GM18951 (cell line): ENCODE data around the gene USP10.
"Not testable (repeated sequence)": the region's sequence is repeated elsewhere in the genome, so short reads cannot be mapped to it uniquely, and the experiment has no call there.

Experiments used
- POLR2A ChIP-seq: IDR thresholded peaks from 4 replicates; pipeline ENCODE4 v1.6.1; 2011; ENCODE audit warnings: mild to moderate bottlenecking; ENCODE audit not compliant: insufficient read length, insufficient read depth; ENCODE audit errors: extremely low read depth
- in situ Hi-C: fragments of 300-500 bp; cut with MboI; formaldehyde crosslinking; loops from one replicate; pipeline ENCODE4 v1.12.0; 2022; ENCODE audit warnings: low sequenced_read_pairs, mixed read lengths, inconsistent platforms; ENCODE audit not compliant: unreplicated experiment

USP10 gene

DNA sequence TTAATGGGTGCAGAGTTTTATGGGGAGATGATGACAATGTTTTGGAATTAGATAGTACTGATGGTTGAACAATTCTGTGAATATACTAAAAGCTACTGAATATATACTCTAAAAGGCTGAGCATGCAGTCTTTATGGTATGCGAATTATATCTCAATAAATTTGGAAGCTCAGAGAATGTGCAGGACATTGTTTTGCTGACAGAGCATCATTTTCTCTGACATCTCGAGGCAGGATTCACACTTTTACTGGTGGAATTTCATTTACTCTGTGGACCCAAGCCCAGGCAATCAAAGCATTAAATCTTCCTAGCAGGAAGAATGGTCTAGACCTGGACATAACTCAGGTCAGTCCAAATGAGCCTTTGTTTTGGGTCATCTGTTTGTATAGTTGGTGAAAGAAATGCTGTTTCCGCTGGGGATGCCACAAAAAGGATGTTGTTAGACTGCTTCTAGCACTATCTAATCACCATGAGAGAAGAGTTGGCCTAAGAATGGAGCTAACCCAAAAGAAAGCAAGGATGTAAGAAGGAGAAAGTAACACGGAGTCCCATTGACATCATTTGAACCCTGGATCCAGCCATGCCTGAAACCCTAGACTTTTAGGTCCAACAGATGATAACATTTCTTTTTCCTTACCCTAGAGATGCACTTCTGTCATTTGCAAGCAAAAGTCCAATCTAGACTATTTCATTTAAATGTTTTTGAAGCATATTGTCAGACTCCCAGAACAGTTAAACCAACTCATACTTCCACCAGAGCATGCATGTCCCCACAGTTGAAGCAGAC, 18.8 kb upstream of the USP10 start:
- in situ Hi-C loops, result no loop called here
- no peak for TF ChIP-seq POLR2A

- TF ChIP-seq POLR2A, result no peak
- in situ Hi-C loops, result no loop called here
Measured at GRCh38 chr16:84683691-84684591, 15.9 kb upstream of the USP10 start.

DNA sequence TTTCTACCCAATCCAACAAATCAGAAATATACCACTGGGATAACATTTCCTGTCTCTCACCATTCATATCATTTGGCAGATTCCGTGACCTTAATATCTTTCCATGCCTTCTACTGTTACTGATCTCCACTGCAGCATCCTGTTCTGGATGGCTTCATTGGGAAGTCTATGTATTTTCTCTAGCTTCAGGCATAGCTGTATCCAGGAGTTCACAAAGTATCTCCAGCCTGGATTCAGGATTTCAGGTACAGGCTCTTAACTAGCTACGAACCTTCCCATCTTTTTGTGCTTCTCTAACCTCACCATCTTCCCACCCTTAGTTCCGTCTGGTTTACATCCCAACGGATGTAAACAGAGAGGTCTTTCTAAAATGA, 15.2 kb upstream of the USP10 start:
- in situ Hi-C loops, result no loop called here

GRCh38 chr16:84685210-84685609, 14.6 kb upstream of the USP10 start:
- in situ Hi-C loops, result no loop called here

More for the DNA sequence above, 15.2 kb upstream of the USP10 start:
- no peak for TF ChIP-seq POLR2A

DNA sequence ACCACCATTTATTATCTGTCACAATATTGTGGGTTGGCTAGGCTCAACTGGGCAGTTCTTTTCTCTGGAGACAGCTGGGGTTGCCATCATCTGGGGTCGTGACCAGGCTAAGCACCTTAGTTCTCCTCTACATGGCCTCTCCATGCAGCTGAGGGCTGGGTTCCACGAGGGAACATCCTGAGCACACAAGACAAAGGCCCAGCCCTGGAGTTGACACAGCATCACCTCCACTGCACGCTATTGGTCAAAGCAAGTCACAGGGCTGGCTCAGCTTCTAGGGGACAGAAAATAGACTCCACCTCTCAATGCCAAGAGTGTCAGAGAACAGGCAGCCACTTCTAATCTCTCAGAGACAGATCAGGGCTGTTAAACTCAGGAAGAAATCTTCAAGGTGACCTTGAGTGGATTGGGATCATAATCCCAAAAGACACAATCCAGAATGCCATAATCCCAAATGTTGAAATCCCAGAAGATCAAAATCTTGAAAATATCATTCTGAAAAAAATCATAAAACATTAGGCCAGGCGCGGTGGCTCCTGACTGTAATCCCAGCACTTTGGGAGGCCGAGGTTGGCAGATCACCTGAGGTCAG, 13.0 kb upstream of the USP10 start:
- in situ Hi-C loops, result no loop called here
- TF ChIP-seq POLR2A, result no peak

More at GRCh38 chr16:84685210-84685609, 14.6 kb upstream of the USP10 start:
- TF ChIP-seq POLR2A, result no peak

DNA sequence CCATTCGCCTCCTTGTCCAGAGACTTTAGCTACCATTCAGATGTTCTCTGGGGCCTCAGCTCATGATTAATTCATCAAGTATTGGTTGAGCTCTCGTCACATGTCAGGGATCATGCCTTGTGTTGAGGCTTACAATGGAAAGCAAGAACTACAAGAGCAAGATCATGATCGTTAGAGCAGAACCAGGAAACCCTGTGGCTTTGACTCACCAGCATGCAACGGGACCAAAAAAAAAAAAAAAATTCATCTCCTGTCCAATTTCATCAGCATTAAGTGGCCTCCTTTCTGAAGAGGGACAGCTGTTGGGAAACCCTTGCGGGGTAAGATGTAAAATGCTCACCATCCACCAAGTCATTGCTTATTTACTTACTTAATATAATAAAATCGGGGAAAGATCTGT, 12.1 kb upstream of the USP10 start:
- in situ Hi-C loops, result no loop called here
- no peak for TF ChIP-seq POLR2A

- in situ Hi-C loops, result not testable (repeated sequence)
Measured at GRCh38 chr16:84688163-84688562, 11.6 kb upstream of the USP10 start.

DNA sequence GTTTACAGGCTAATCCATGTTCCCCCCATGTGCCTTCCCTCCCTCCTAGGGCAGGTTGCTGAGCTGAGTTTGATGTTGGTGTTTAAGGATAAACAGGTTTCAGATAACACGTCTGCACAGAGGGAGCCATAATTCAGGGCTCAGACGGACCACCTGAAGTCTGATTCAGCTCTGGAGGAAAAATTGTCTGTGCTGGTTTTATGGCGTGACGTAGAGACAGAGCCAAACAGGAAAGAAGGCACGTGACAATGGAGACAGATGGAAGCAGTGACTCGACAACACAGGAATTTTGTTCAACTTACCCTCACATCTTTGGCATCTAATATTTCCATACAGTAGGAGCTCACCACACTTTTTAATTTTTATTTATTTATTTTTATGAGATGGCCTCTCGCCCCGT, 10.7 kb upstream of the USP10 start:
- in situ Hi-C loops, result no loop called here
- no peak for TF ChIP-seq POLR2A

DNA sequence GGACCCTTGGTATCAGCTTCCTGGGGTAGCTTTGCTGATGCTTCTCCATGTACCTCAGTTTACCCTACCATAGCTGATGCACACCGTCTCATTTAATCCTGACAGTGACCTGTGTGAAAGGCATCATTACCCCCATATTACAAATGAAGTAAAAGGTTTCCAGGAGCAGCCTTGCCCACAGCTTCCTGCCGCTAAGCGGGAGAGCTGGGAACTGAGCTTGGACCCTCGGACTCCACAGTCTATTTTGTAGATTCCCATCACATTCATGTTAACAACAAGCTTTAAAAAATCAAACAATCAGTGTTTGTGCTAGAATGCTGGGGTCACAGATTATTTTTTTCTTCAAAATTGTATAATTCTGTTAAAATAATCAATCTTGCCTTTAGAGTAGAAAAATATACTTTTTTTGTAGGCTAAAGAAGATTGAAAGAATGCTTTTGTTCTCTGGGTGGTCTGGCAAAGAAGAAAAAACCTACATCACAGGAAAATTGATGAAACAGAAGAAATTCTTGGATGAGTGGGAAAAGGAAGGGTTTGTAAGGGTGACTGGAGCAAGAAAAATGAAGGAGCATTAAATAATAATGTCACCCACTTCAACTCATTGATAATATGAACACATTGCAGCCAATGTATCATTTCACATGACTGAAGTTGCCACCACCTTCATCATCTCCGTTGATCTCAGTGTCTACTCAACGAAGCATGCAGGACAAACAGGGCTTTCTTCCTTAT, 9.5 kb upstream of the USP10 start:
- no peak for TF ChIP-seq POLR2A
- in situ Hi-C loops, result no loop called here

DNA sequence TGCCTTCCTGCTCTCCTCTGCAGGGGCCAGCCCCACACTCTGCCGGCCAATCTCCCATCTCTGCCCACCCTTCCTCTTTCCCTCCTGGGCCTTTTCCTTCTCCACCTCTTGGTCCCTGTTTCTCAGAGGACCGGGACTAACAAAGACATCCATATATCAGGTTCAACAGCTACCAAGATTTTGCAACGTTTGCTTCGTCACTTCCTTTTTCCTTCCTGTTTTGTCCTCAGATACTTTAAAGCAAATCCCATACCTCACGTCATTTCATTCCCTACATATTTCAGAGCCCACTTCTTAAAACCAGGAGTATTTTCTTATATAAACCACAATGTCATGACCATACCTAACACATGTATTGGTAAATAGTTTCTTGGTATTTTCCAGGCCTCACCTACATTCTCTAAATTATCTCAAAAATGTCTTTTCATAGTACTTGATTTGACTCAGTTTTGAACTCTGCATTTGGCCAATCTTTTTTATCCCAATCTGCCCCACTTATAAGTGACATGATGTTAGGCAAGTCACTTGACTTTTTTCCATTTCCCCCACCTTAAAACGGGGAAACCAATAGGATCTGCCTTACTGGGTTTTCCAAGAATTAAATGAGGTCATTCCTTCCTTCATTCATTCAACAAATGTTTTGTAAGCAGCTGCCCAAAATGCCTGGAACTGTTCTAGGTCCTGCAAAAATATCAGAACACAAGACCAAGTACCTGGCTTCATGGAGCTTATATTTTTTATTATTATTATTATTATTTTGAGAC, 7.2 kb upstream of the USP10 start:
- no peak for TF ChIP-seq POLR2A
- in situ Hi-C loops, result no loop called here

GRCh38 chr16:84693869-84694268, 5.9 kb upstream of the USP10 start:
- in situ Hi-C loops, result not testable (repeated sequence)

- no peak for TF ChIP-seq POLR2A
- in situ Hi-C loops, result no loop called here
Measured at GRCh38 chr16:84694980-84695379, 4.8 kb upstream of the USP10 start.

- in situ Hi-C loops, result no loop called here
- no peak for TF ChIP-seq POLR2A
Measured at GRCh38 chr16:84699147-84699711, 571 bp upstream of the USP10 start.
